Ovary (tissue), 9 donors: Measurements from ENCODE around the gene HSD11B2. TPM values are rescaled to one million over a fixed set of nuclear protein-coding genes. Genes with fewer than 3 reads are reported as not detected.

Experiments used
- DNase-seq, 5 donors: peaks; one replicate each; pipeline ENCODE4 v3.0.0-alpha.2; 2019 to 2020
- H3K27ac ChIP-seq, 2 donors: fragments of 200-600 bp; one replicate each; pipeline versions ENCODE4 v1.5.1 to v1.8.0; 2019 to 2022
- H3K27me3 ChIP-seq: fragments of 200-600 bp; one replicate; pipeline ENCODE4 v1.8.0; 2022
- H3K36me3 ChIP-seq: fragments of 200-600 bp; sonication (generic); one replicate; pipeline ENCODE4 v1.5.1; 2019
- H3K4me1 ChIP-seq: one replicate; pipeline ENCODE4 v1.8.1; 2013; ENCODE audit warnings: mild to moderate bottlenecking, moderate library complexity; ENCODE audit not compliant: insufficient read depth
- H3K4me3 ChIP-seq: fragments of 200-600 bp; sonication (generic); one replicate; pipeline ENCODE4 v1.5.1; 2017
- H3K9me3 ChIP-seq, 2 donors: fragments of 200-600 bp in 1 of 2; sonication (generic) in 1 of 2; one replicate each; pipeline versions ENCODE4 v1.5.1 to v1.8.1; 2013 to 2019; ENCODE audit warnings: mild to moderate bottlenecking in 1 of 2, moderate library complexity in 1 of 2
- EP300 ChIP-seq: sonication (generic); formaldehyde crosslinking; IDR thresholded peaks from one replicate; pipeline ENCODE4 v1.6.1; 2017; ENCODE audit warnings: antibody characterized with exemption
- POLR2A ChIP-seq: fragments of 450-650 bp; IDR thresholded peaks from one replicate; pipeline ENCODE4 v1.6.1; 2017; ENCODE audit warnings: antibody characterized with exemption, mild to moderate bottlenecking, moderate library complexity
- WGBS, 3 donors: extraction: QIAGEN DNeasy Blood & Tissue Kit in 1 of 3; methylation state at CpG; one replicate each; pipeline versions ENCODE4 v1.1.5 to v1.1.7; 2013 to 2017; 5-methylcytosine and 5-hydroxymethylcytosine counted together
- intact Hi-C, 4 donors: fragments of 100-400 bp; cut with DNase I; formaldehyde crosslinking; loops; one replicate each; pipeline versions ENCODE4 v1.11.0 to v1.15.1; 2022 to 2023
- polyA plus RNA-seq, 2 donors: library from polyadenylated mRNA; stranded (reverse); fragments of 200-250 nt in 1 of 2; fragments of 350-450 nt in 1 of 2; fragmentation: Illumina TruSeq in 1 of 2; extraction: RNeasy Lipid Tissue Mini Kit (QIAGEN cat#74804) in 1 of 2; gene quantifications; one replicate each; pipeline ENCODE4 v1.2.3, GENCODE V29; 2013 to 2014
- total RNA-seq, 7 donors: library from RNA; depleted of rRNA in 2 of 7; stranded (reverse); fragments of >200 nt in 2 of 7; fragmentation: NEBNext Ultra II Directional in 3 of 7; extraction: Animal tissue kit (Norgen Biotek cat#: 25700) in 3 of 7; gene quantifications; one replicate each; pipeline versions ENCODE4 v1.1.0 to v1.2.4, GENCODE V29; 2016 to 2023
- TF ChIP-seq, protein P1 (sequence below), 3 donors: fragments of 450-650 bp in 2 of 3; fragments of 200-600 bp in 1 of 3; IDR thresholded peaks; one replicate each; pipeline versions ENCODE4 v1.5.1 to v1.8.0; 2016 to 2022; ENCODE audit warnings: antibody characterized with exemption in 3 of 3, mild to moderate bottlenecking in 1 of 3
- donor health status: DM: no; HTN: no; CAD: no; lungs with moderate emphysema.
- donor health status: DM: no; HTN: no; CAD: no.
- donor health status: Bipolar disorder and iron deficiency.
- donor health status: DM: yes; HTN: yes; CAD: no.
- donor health status: DM: no; HTN: no; CAD: no.
- donor health status: DM: yes; HTN: yes; CAD: no.

HSD11B2 gene
- total and polyA plus RNA-seq, 9 donors = 1.3 to 26.3 (median 15.7) TPM

DNA sequence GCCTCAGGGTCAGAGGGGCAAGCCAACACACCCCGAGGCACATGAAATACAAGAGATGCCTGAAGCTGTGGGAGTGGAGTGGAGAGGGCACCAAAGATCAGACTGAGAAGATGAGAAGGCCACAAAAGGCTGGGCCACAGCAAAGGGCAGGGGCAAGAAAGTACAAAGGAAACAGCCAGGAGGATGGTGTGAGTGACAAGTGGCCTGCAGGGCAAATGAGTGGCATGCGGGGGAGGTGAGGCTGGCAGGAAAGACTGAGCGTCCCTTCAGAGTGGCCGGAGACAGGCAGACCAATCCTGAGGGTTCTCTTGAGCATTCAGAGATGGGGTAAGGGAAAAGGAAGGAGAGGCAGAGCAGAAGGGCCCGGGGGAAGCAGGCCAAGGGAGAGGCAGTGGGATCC is 23.2 kb downstream of the HSD11B2 start:
- no peaks in the 10 kb centered on the region for H3K36me3 ChIP-seq
- H3K4me3 ChIP-seq = no peak overlapping the region
- H3K27ac ChIP-seq = no peak overlapping the region
- H3K27me3 ChIP-seq = no peaks in the 10 kb centered on the region
- WGBS, 3 donors = 83% methylated on average over 5 of the region's 5 CpGs
- no peaks in the 10 kb centered on the region for H3K9me3 ChIP-seq
- intact Hi-C loops = no loop called here
- TF ChIP-seq POLR2A (no peak), EP300 (no peak)
- TF ChIP-seq, protein P1, sequence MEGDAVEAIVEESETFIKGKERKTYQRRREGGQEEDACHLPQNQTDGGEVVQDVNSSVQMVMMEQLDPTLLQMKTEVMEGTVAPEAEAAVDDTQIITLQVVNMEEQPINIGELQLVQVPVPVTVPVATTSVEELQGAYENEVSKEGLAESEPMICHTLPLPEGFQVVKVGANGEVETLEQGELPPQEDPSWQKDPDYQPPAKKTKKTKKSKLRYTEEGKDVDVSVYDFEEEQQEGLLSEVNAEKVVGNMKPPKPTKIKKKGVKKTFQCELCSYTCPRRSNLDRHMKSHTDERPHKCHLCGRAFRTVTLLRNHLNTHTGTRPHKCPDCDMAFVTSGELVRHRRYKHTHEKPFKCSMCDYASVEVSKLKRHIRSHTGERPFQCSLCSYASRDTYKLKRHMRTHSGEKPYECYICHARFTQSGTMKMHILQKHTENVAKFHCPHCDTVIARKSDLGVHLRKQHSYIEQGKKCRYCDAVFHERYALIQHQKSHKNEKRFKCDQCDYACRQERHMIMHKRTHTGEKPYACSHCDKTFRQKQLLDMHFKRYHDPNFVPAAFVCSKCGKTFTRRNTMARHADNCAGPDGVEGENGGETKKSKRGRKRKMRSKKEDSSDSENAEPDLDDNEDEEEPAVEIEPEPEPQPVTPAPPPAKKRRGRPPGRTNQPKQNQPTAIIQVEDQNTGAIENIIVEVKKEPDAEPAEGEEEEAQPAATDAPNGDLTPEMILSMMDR (IDR thresholded peaks at IDR 0.05) = no peak
- no peak for DNase-seq
- H3K4me1 ChIP-seq = peaks cover 45% of the 10 kb centered on the region

DNA sequence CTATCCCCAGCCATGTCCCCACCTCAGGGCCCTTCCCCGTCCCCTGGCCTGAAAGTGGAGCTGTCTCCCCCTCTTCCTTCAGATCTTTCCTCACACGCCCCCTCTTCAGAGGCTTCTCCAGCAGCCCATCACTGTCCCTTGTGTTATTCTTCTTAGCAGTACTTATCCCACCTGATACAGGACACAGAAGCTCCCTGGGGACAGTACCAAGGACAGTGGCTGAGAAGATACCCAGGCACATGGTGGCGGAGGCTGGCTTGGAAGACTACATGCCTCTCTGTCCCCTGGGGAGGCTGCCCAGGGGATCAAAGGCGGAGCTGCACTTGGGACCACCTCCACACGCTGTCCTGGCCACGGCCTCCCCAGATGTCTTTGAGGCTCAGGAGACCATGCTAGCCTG is 23.9 kb downstream of the HSD11B2 start:
- TF ChIP-seq EP300 (no peak), POLR2A (no peak)
- TF ChIP-seq, protein P1 (IDR thresholded peaks at IDR 0.05) = no peak
- Histone ChIP-seq H3K27ac (no peak overlapping the region), H3K9me3 (no peaks in the 10 kb centered on the region), H3K36me3 (no peaks in the 10 kb centered on the region), H3K4me1 (peaks cover 46% of the 10 kb centered on the region), H3K4me3 (no peak overlapping the region), H3K27me3 (no peaks in the 10 kb centered on the region)
- WGBS, 3 donors = 94 to 95% (median 94%) methylated on average over 6 of the region's 6 CpGs
- DNase-seq = no peak
- intact Hi-C loops = no loop called here

DNA sequence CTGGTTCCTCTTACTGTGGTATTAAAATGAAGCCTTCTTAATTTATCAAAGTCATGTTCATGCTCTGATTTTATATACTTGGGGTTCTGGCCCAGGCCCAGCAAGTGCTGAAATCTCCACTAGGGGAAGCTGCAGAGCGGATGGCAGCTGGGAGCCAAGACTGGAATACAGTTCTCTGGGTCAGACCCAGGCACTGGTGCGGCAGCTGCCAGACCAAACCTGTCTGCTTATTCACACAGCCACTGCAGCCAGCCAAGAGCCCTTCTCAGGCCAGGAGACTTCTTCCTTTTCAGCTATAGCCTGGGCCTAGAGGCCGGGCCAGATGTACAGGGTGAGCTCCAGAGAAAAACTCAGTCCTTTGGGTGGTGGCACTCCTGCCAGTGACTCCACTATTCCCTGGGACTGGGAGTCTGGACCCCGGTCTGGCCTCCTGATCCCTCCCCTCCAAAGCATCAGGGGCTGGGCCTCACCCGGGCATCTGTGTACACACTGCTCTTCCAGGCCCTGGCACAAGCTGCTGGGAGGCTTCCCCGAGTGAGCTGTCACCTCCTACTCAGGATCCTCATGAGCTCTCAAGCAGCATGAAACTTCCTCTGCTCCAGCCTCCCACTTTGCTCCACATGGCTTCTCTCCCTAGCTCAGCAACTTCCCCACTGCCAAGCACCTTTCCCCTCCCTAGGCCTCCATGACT is 25.6 kb downstream of the HSD11B2 start:
- TF ChIP-seq, protein P1 (IDR thresholded peaks at IDR 0.05) = peak in 2 of 3 donors; percentile 26 to 30
- no peak for TF ChIP-seq EP300
- 21 to 48% (median 38%) methylated on average over 6 of the region's 6 CpGs for WGBS, 3 donors
- no peak overlapping the region for H3K4me3 ChIP-seq
- H3K36me3 ChIP-seq = no peaks in the 10 kb centered on the region
- DNase-seq = peak in 3 of 5 donors; percentile 48 to 74 (median 60)
- intact Hi-C loops = no loop called here
- H3K27me3 ChIP-seq = no peaks in the 10 kb centered on the region
- peak overlapping the region in 1 of 2 donors; percentile 5 for H3K27ac ChIP-seq
- no peaks in the 10 kb centered on the region for H3K9me3 ChIP-seq
- peaks cover 49% of the 10 kb centered on the region for H3K4me1 ChIP-seq

DNA sequence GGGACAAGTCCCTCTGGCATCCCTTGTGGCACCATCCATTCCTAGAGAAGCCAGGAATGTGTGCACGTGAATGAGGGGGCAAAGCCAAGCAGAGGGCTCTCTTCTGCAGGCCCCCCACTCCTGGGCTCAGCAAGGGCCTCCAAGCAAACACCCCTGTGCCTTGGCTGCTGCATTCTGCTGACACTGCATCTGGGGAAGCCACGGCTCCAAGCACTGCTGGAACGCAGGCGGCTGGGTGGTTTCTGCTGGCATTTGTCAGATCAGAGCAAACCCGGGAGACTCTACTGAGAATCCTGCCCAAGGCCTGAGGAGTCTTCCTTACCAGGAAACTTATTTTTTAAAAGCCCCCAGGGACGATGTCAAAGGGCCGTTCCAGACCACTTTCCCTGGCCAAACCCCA is 26.7 kb downstream of the HSD11B2 start:
- TF ChIP-seq POLR2A (no peak), EP300 (no peak)
- TF ChIP-seq, protein P1 (IDR thresholded peaks at IDR 0.05) = no peak
- Histone ChIP-seq H3K4me3 (no peak overlapping the region), H3K9me3 (no peaks in the 10 kb centered on the region), H3K36me3 (no peaks in the 10 kb centered on the region), H3K27me3 (no peaks in the 10 kb centered on the region), H3K4me1 (peaks cover 45% of the 10 kb centered on the region), H3K27ac (peak overlapping the region; percentile 21 to 76)
- DNase-seq = no peak
- intact Hi-C loops = loop anchor here in 1 of 4 donors (2.0 kb wide), 1 partner anchor 13 kb away; no protein-coding TSS in a partner anchor
- WGBS, 3 donors = 18 to 25% (median 24%) methylated on average over 7 of the region's 7 CpGs
